Heart left ventricle (tissue), 16 donors: ENCODE data around the gene SMLR1. TPM values are rescaled to one million over a fixed set of nuclear protein-coding genes. Genes with fewer than 3 reads are reported as not detected.

Experiments
- ATAC-seq, 4 donors: fragments of 200-7000 bp; cut with Tn5 transposase; one replicate each; pipeline ENCODE4 v1.9.1; 2020 to 2022; ENCODE audit warnings: moderate library complexity in 4 of 4, mild to moderate bottlenecking in 3 of 4, moderate number of reproducible peaks in 1 of 4
- DNase-seq, 5 donors: peaks; one replicate each; pipeline ENCODE4 v3.0.0-alpha.2; 2020
- H3K27ac ChIP-seq, 12 donors: fragments of 200-600 bp; sonication (generic) in 4 of 12; one replicate each; pipeline versions ENCODE4 v1.5.0 to v1.8.0; 2016 to 2022; ENCODE audit warnings: mild to moderate bottlenecking in 2 of 12
- H3K27me3 ChIP-seq, 9 donors: fragments of 200-600 bp; sonication (generic) in 2 of 9; one replicate each; pipeline versions ENCODE4 v1.5.1 to v1.8.0; 2016 to 2022; ENCODE audit warnings: mild to moderate bottlenecking in 3 of 9
- H3K36me3 ChIP-seq, 9 donors: fragments of 200-600 bp; sonication (generic) in 2 of 9; one replicate each; pipeline versions ENCODE4 v1.5.0 to v1.8.0; 2018 to 2022; ENCODE audit warnings: mild to moderate bottlenecking in 2 of 9
- H3K4me1 ChIP-seq, 12 donors: fragments of 200-600 bp; sonication (generic) in 4 of 12; one replicate each; pipeline versions ENCODE4 v1.5.0 to v1.8.0; 2016 to 2022; ENCODE audit warnings: mild to moderate bottlenecking in 3 of 12
- H3K4me3 ChIP-seq, 12 donors: fragments of 200-600 bp; sonication (generic) in 4 of 12; one replicate each; pipeline versions ENCODE4 v1.5.0 to v1.8.0; 2017 to 2022; ENCODE audit warnings: mild to moderate bottlenecking in 9 of 12, moderate library complexity in 4 of 12
- H3K9me3 ChIP-seq, 12 donors: fragments of 200-600 bp; sonication (generic) in 4 of 12; one replicate each; pipeline versions ENCODE4 v1.5.0 to v1.8.0; 2016 to 2022; ENCODE audit warnings: mild to moderate bottlenecking in 1 of 12
- POLR2A ChIP-seq, 2 donors: fragments of 450-650 bp; IDR thresholded peaks; one replicate each; pipeline ENCODE4 v1.6.1; 2017; ENCODE audit warnings: antibody characterized with exemption in 2 of 2, mild to moderate bottlenecking in 2 of 2, moderate library complexity in 2 of 2
- WGBS, 4 donors: extraction: QIAGEN DNeasy Blood & Tissue Kit in 2 of 4; methylation state at CpG; one replicate each; pipeline versions ENCODE4 v1.1.5 to v1.1.7; 2013 to 2018; 5-methylcytosine and 5-hydroxymethylcytosine counted together
- intact Hi-C, 10 donors: fragments of 100-400 bp; cut with DNase I; formaldehyde crosslinking; loops; one replicate each; pipeline versions ENCODE4 v1.11.1 to v1.14.2; 2022
- polyA plus RNA-seq, 2 donors: library from polyadenylated mRNA; stranded (reverse); fragments of 200-250 nt; gene quantifications; one replicate each; pipeline ENCODE4 v1.2.3, GENCODE V29; 2013
- total RNA-seq, 9 donors: library from RNA; depleted of rRNA in 2 of 9; stranded (reverse); fragments of >200 nt in 2 of 9; fragmentation: NEBNext Ultra II Directional in 3 of 9; extraction: Animal tissue kit (Norgen Biotek cat#: 25700) in 3 of 9; gene quantifications; one replicate each; pipeline versions ENCODE4 v1.1.0 to v1.2.4, GENCODE V29; 2016 to 2023
- TF ChIP-seq, protein P1 (sequence below), 12 donors: fragments of 200-600 bp; sonication (generic) in 4 of 12; IDR thresholded peaks; one replicate each; pipeline versions ENCODE4 v1.5.0 to v1.8.0; 2018 to 2022; ENCODE audit warnings: antibody characterized with exemption in 12 of 12, mild to moderate bottlenecking in 5 of 12
- donor health status: ischemic (EF 13 %, LVEDD 7.1; RV severe dilation, severe dysfunction).
- donor health status: healthy with polysubstance abuse.
- donor health status: DM: no; HTN: yes; CAD: no.
- donor health status: DM: no; HTN: no; CAD: no.
- donor health status: ischemic (EF 25% LVEDD 6.9; RV normal size, moderate dysfunction).
- donor health status: ischemic (EF 25% LVEDD 5.7; RV mildly dilated, moderate dysfunction).
- donor health status: healthy.
- donor health status: DM: yes; HTN: yes; CAD: no.
- donor health status: ischemic (EF 35%, LVEDD 5.7; RV mildly dilated, moderate dysfunction).
- donor health status: nonischemic (EF 11% LVEDD 7.7; RV severe dilation, severe dysfunction).
- donor health status: DM: yes; HTN: yes; CAD: no.
- donor health status: PGD.
- donor health status: ischemic (EF 29% LVEDD 5.4; RV normal size, mild dysfunction).
- donor health status: nonischemic (EF 23%, LVEDD 6.1; RV moderate dilation, normal function).

Gene SMLR1
- total and polyA plus RNA-seq, 11 donors = not detected

DNA sequence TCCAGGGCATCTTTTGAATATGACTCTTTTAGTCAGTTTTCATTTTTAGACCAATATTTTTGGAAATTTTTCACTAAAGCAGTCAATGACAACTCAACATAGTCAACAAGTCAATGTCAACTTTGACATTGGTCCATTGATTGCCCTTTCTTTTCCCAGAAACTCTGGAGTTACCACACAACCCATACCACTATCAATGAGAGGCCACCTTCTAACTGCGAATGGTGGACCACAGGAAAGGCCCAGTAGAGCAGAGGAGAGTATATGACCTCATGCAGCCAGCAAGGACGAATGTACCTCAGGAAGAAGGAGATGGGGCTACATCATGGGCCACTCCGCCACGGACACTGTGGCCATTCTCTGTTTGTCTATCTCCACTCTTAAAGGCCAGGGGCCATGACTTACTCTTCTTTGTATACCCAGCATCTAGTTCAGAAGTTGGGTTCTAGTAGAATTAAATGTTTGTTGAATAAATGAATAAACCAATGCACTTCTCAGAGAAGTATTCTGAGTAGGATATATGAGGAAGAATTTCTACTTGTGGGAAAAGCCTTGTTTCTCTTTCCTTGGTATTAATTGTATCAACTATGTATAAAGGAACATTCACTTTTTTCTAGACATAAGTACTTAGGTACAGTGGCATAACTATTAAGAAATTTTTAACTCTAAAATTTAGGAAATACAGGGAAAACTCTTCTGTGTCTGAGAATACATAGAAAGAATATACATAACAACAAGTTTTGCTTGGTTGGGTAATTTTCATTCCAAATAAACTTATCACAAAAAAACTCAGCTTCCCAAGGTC lies 562 bp upstream of the SMLR1 start:
- no peak overlapping the region for H3K4me3 ChIP-seq
- no peaks in the 10 kb centered on the region for H3K36me3 ChIP-seq
- ATAC-seq (no peak), DNase-seq (no peak)
- no peaks in the 10 kb centered on the region for H3K9me3 ChIP-seq
- WGBS, 4 donors = 81 to 98% (median 94%) methylated on average over 4 of the region's 4 CpGs
- H3K27me3 ChIP-seq = no peaks in the 10 kb centered on the region
- H3K27ac ChIP-seq = no peak overlapping the region
- intact Hi-C loops = no loop called here
- no peak for TF ChIP-seq POLR2A (IDR thresholded peaks at IDR 0.05)
- TF ChIP-seq, protein P1, sequence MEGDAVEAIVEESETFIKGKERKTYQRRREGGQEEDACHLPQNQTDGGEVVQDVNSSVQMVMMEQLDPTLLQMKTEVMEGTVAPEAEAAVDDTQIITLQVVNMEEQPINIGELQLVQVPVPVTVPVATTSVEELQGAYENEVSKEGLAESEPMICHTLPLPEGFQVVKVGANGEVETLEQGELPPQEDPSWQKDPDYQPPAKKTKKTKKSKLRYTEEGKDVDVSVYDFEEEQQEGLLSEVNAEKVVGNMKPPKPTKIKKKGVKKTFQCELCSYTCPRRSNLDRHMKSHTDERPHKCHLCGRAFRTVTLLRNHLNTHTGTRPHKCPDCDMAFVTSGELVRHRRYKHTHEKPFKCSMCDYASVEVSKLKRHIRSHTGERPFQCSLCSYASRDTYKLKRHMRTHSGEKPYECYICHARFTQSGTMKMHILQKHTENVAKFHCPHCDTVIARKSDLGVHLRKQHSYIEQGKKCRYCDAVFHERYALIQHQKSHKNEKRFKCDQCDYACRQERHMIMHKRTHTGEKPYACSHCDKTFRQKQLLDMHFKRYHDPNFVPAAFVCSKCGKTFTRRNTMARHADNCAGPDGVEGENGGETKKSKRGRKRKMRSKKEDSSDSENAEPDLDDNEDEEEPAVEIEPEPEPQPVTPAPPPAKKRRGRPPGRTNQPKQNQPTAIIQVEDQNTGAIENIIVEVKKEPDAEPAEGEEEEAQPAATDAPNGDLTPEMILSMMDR (IDR thresholded peaks at IDR 0.05) = no peak
- no peaks in the 10 kb centered on the region for H3K4me1 ChIP-seq

GRCh38 chr6:130829333-130829910 lies 2.2 kb downstream of the SMLR1 start:
- no peaks in the 10 kb centered on the region for H3K36me3 ChIP-seq
- no peak for ATAC-seq
- no peaks in the 10 kb centered on the region for H3K4me1 ChIP-seq
- intact Hi-C loops = no loop called here
- TF ChIP-seq, protein P1 (IDR thresholded peaks at IDR 0.05) = no peak
- TF ChIP-seq POLR2A (IDR thresholded peaks at IDR 0.05) = no peak
- no peaks in the 10 kb centered on the region for H3K27me3 ChIP-seq
- no peaks in the 10 kb centered on the region for H3K9me3 ChIP-seq
- no peak for DNase-seq
- no peak overlapping the region for H3K4me3 ChIP-seq
- 70 to 86% (median 77%) methylated on average over 4 of the region's 4 CpGs for WGBS, 4 donors
- H3K27ac ChIP-seq = no peak overlapping the region

DNA sequence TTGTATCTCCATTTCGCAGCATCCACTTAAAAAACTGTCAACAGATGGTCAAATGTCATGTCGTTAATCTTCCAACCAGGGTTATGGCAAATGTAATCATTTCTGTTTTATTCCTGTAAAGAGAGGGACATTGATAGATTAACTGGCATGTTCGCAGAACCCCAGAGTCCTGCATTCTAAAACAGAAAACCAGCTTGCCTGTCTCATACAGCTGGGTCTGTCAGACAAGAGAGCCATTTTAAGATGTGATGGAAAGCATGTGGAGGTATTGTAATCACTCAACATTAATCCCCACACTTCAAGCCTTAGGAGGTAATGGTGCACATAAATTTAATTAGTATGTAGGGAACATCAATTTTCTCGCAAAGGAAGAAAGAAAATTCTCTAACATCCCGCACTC lies 4.4 kb downstream of the SMLR1 start:
- no peak for ATAC-seq
- no peak overlapping the region for H3K4me3 ChIP-seq
- 89 to 93% (median 89%) methylated on average over 5 of the region's 5 CpGs for WGBS, 4 donors
- TF ChIP-seq, protein P1 (IDR thresholded peaks at IDR 0.05) = no peak
- no peak for TF ChIP-seq POLR2A (IDR thresholded peaks at IDR 0.05)
- H3K27me3 ChIP-seq = no peaks in the 10 kb centered on the region
- intact Hi-C loops = no loop called here
- no peak overlapping the region for H3K27ac ChIP-seq
- no peaks in the 10 kb centered on the region for H3K36me3 ChIP-seq
- H3K9me3 ChIP-seq = no peaks in the 10 kb centered on the region
- H3K4me1 ChIP-seq = no peaks in the 10 kb centered on the region
- DNase-seq = no peak

- 46 to 85% (median 72%) methylated on average over 1 of the region's 1 CpG for WGBS, 4 donors
- Histone ChIP-seq H3K27ac (no peak overlapping the region), H3K9me3 (no peaks in the 10 kb centered on the region), H3K27me3 (no peaks in the 10 kb centered on the region), H3K4me1 (peaks cover 0 to 5% (median 0%) of the 10 kb centered on the region in 12 donors), H3K36me3 (peaks cover 0 to 8% (median 0%) of the 10 kb centered on the region in 9 donors), H3K4me3 (no peak overlapping the region)
- no peak for TF ChIP-seq POLR2A (IDR thresholded peaks at IDR 0.05)
- TF ChIP-seq, protein P1 (IDR thresholded peaks at IDR 0.05) = no peak
- ATAC-seq (no peak), DNase-seq (no peak)
- intact Hi-C loops = no loop called here
Measured at GRCh38 chr6:130833569-130833968, 6.4 kb downstream of the SMLR1 start.
